Dedifferentiated amniotic fluid mesenchymal stem cell (primary cell): ENCODE measurements around the gene RBM33.

Experiments
- DNase-seq: peaks from one replicate; pipeline ENCODE4 v3.0.0-alpha.2; 2016; ENCODE audit errors: extremely low spot score

Gene RBM33

GRCh38 chr7:155796381-155797261 lies 152.2 kb downstream of the RBM33 start:
- DNase-seq = no peak

- DNase-seq = no peak
These were observed 153.1 kb downstream of the RBM33 start for GRCh38 chr7:155797262-155798250.

GRCh38 chr7:155798673-155799439 lies 154.4 kb downstream of the RBM33 start:
- DNase-seq = no peak

- DNase-seq = no peak
These were observed 155.1 kb downstream of the RBM33 start for GRCh38 chr7:155799514-155799913.

GRCh38 chr7:155800301-155800700 lies 155.8 kb downstream of the RBM33 start:
- DNase-seq = no peak

GRCh38 chr7:155800741-155801267 lies 156.3 kb downstream of the RBM33 start:
- no peak for DNase-seq

- DNase-seq = no peak
These were observed 157.8 kb downstream of the RBM33 start for GRCh38 chr7:155802291-155802690.

- DNase-seq = no peak
These were observed 158.5 kb downstream of the RBM33 start for GRCh38 chr7:155802906-155803417.

GRCh38 chr7:155803418-155804376 lies 159.2 kb downstream of the RBM33 start:
- no peak for DNase-seq

- no peak for DNase-seq
These were observed 160.0 kb downstream of the RBM33 start for GRCh38 chr7:155804431-155804831.

GRCh38 chr7:155804897-155805825 lies 160.7 kb downstream of the RBM33 start:
- DNase-seq = no peak

- DNase-seq = no peak
These were observed 161.3 kb downstream of the RBM33 start for GRCh38 chr7:155805826-155806095.

GRCh38 chr7:155806096-155806871 lies 161.8 kb downstream of the RBM33 start:
- DNase-seq = no peak

- DNase-seq = no peak
These were observed 162.7 kb downstream of the RBM33 start for GRCh38 chr7:155807065-155807671.

GRCh38 chr7:155807789-155808548 lies 163.5 kb downstream of the RBM33 start:
- no peak for DNase-seq

- no peak for DNase-seq
These were observed 164.3 kb downstream of the RBM33 start for GRCh38 chr7:155808549-155809331.
